C4-2B (cell line): Measurements from ENCODE around the gene TXNDC16.

Experiments used
- CTCF ChIP-seq: fragments of 450-650 bp; conservative IDR thresholded peaks from 2 replicates; pipeline ENCODE4 v1.5.1; 2017; ENCODE audit warnings: mild to moderate bottlenecking
- ZFX ChIP-seq: fragments of 450-650 bp; IDR thresholded peaks from 2 replicates; pipeline ENCODE4 v1.6.1; 2017

- TF ChIP-seq CTCF (no peak), ZFX (no peak)
Observed at GRCh38 chr14:52399104-52399503, 153.2 kb downstream of the TXNDC16 start.
